Fibroblast of pulmonary artery (primary cell): Measurements from ENCODE around the gene CELA3B.
"Not testable (repeated sequence)": the region's sequence is repeated elsewhere in the genome, so short reads cannot be mapped to it uniquely, and the experiment has no call there.

ENCODE experiments used
- DNase-seq: peaks from one replicate; pipeline ENCODE4 v3.0.0-alpha.2; 2010; ENCODE audit warnings: low read depth
- H3K4me3 ChIP-seq: replicated peaks from 2 replicates; pipeline ENCODE4 v1.5.1; 2011; ENCODE audit warnings: low read depth, mild to moderate bottlenecking, control low read depth, low read length, moderate library complexity
- CTCF ChIP-seq: IDR thresholded peaks from 2 replicates; pipeline ENCODE4 v1.5.1; 2011; ENCODE audit warnings: mild to moderate bottlenecking, control low read depth, low read length, inconsistent platforms; ENCODE audit errors: missing control alignments

The CELA3B gene, protein sequence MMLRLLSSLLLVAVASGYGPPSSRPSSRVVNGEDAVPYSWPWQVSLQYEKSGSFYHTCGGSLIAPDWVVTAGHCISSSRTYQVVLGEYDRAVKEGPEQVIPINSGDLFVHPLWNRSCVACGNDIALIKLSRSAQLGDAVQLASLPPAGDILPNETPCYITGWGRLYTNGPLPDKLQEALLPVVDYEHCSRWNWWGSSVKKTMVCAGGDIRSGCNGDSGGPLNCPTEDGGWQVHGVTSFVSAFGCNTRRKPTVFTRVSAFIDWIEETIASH

DNA sequence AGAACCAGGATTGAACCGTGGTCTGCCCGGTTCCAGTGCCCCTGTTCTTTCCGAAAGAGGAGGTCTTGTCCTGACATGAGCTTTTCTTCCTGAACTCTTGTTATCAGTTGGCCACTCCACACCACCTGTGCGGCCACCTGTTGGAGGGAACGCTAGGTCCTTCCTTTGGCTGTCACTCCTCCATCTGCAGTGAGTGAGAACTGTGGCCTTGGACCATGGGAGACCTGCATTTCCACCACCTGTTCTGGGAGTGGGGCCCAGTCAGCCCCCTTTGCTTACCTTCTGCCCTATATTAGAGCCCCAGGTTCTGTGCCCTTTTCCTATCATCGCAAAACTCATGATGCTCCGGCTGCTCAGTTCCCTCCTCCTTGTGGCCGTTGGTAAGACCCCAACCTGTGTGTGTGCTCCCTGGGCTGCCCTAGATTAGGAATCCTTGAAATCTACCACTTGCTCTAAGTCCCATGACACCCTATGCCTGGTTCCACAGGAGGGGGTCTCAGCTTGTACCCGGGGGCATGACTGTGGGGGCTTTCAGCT, at the start of gene CELA3B:
Gene CELA3B, plus strand, starts transcription at position 320 of the 537 bp plus-strand sequence. Its CDS starts 18 bp downstream, at position 338.
- not testable (repeated sequence) for H3K4me3 ChIP-seq, DNase-seq

- no peak for DNase-seq
- no peak for TF ChIP-seq CTCF
- H3K4me3 ChIP-seq: no peak overlapping the region
These were observed 49.1 kb upstream of the CELA3B start for GRCh38 chr1:21927533-21928237.

GRCh38 chr1:21930080-21930571, 46.7 kb upstream of the CELA3B start:
- no peak for TF ChIP-seq CTCF
- H3K4me3 ChIP-seq: no peak overlapping the region
- no peak for DNase-seq

- no peak for TF ChIP-seq CTCF
- DNase-seq: no peak
- no peak overlapping the region for H3K4me3 ChIP-seq
These were observed 46.1 kb upstream of the CELA3B start for GRCh38 chr1:21930629-21931170.

GRCh38 chr1:21931171-21932093, 45.4 kb upstream of the CELA3B start:
- peak overlapping the region; percentile 5 for H3K4me3 ChIP-seq
- no peak for TF ChIP-seq CTCF
- peak; percentile 89 for DNase-seq

DNA sequence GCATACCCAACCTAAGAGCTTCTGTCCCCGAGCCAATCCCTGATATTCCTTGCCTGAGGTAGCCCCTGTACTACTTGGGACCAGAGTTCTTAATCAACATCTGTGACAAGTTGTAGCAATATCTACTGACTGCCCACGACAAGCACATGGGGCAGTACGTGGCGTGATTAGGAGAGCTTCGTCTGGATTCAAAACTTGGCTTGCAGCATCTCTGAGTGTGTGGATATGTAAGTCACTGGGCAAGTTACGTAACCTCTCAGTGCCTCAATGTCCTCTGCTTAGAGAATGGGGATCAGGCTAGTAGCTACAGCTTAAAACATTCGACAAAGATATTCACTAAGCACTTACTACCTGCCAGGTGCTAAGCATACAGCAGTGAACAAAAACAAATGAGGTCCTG, 44.7 kb upstream of the CELA3B start:
- no peak for TF ChIP-seq CTCF
- peak; percentile 89 for DNase-seq
- peak overlapping the region; percentile 5 for H3K4me3 ChIP-seq
